Endothelial cell of umbilical vein (primary cell): ENCODE results near the gene MFSD2A. TPM values are rescaled to one million over a fixed set of nuclear protein-coding genes. Genes with fewer than 3 reads are reported as not detected.

ENCODE experiments used
- Bru-seq: library from RNA; stranded (reverse); fragments of 400-500 nt; gene quantifications from one replicate; lab custom pipeline; 2021; lab: Mats Ljungman, UMichigan
- BruChase-seq, 2 experiments: library from RNA; stranded (reverse); fragments of 400-500 nt; gene quantifications; one replicate each; lab custom pipeline; 2021; lab: Mats Ljungman, UMichigan
- BruUV-seq: library from RNA; stranded (reverse); fragments of 400-500 nt; replicated peaks from 2 replicates; lab custom pipeline; 2021; lab: Mats Ljungman, UMichigan
- CTCF ChIA-PET: fragments of 300-600, 350-600 bp; sonication (Branson Sonifier 250); formaldehyde crosslinking; loops from one replicate; lab custom pipeline; 2021; ENCODE audit warnings: antibody characterized with exemption, inconsistent platforms; lab: Charles Lee
- POLR2A ChIA-PET: fragments of 300-600, 350-600 bp; sonication (Branson Sonifier 250); formaldehyde crosslinking; loops from one replicate; lab custom pipeline; 2021; ENCODE audit warnings: antibody characterized with exemption, inconsistent platforms; lab: Charles Lee
- DNase-seq: peaks from one replicate; pipeline ENCODE4 v3.0.0-alpha.2; 2011; ENCODE audit warnings: low read depth, low spot score
- FAIRE-seq: peaks from 2 replicates; lab custom pipeline; 2011; peaks lifted over from hg19 to GRCh38; lab: Jason Lieb, UNC
- H2AFZ ChIP-seq: 2 replicates; pipeline ENCODE4 v1.6.0; 2012; ENCODE audit warnings: low read depth, low read length, control low read depth, inconsistent platforms
- H3K27ac ChIP-seq: 2 replicates; pipeline ENCODE4 v1.5.1; 2011; ENCODE audit warnings: low read depth, mild to moderate bottlenecking, control low read depth, low read length, moderate library complexity; ENCODE audit not compliant: insufficient read depth
- H3K27me3 ChIP-seq, 2 experiments: 2 replicates each; pipeline versions ENCODE4 v1.6.0 to v1.6.1; 2011; ENCODE audit warnings: low read length in 2 of 2, mixed read lengths in 1 of 2; ENCODE audit not compliant: control insufficient read depth in 2 of 2, insufficient read depth in 2 of 2
- H3K36me3 ChIP-seq, 2 experiments: 2 replicates in 1 of 2; 3 replicates in 1 of 2; pipeline ENCODE4 v1.5.1; 2011; ENCODE audit warnings: low read length in 2 of 2, mild to moderate bottlenecking in 1 of 2, moderate library complexity in 1 of 2; ENCODE audit not compliant: control insufficient read depth in 2 of 2, insufficient read depth in 2 of 2; ENCODE audit errors: extremely low read depth in 1 of 2
- H3K4me1 ChIP-seq: 3 replicates; pipeline ENCODE4 v1.5.1; 2011; ENCODE audit warnings: mild to moderate bottlenecking, low read length; ENCODE audit not compliant: control insufficient read depth, insufficient read depth; ENCODE audit errors: extremely low read depth
- H3K4me2 ChIP-seq: 2 replicates; pipeline ENCODE4 v1.6.1; 2011; ENCODE audit warnings: low read length, control low read depth, mixed read lengths; ENCODE audit not compliant: insufficient read depth
- H3K4me3 ChIP-seq, 3 experiments: fragments of 200-600 bp in 1 of 3; sonication (generic), shearing (Covaris generic) in 1 of 3; replicated peaks in 1 of 3; 2 replicates each; pipeline ENCODE4 v1.5.1; 2011 to 2016; ENCODE audit warnings: control low read depth in 3 of 3, low read length in 3 of 3, mild to moderate bottlenecking in 2 of 3, inconsistent platforms in 1 of 3, low read depth in 1 of 3, moderate library complexity in 1 of 3; ENCODE audit not compliant: insufficient read depth in 1 of 3
- H3K79me2 ChIP-seq: 2 replicates; pipeline ENCODE4 v1.6.0; 2012; ENCODE audit warnings: low read length, inconsistent platforms; ENCODE audit not compliant: control insufficient read depth, insufficient read depth
- H3K9ac ChIP-seq: replicated peaks from 2 replicates; pipeline ENCODE3; 2011; ENCODE audit warnings: low read length, control low read depth; ENCODE audit not compliant: insufficient read depth; ENCODE audit errors: extremely low read depth
- H3K9me1 ChIP-seq: replicated peaks from 3 replicates; pipeline ENCODE4 v1.6.0; 2011; ENCODE audit warnings: mild to moderate bottlenecking, low read length; ENCODE audit not compliant: control insufficient read depth, insufficient read depth; ENCODE audit errors: extremely low read depth
- H3K9me3 ChIP-seq: replicated peaks from 2 replicates; pipeline ENCODE4 v1.5.1; 2012; ENCODE audit warnings: low read length, inconsistent platforms; ENCODE audit not compliant: control insufficient read depth, insufficient read depth
- H4K20me1 ChIP-seq: replicated peaks from 2 replicates; pipeline ENCODE3; 2011; ENCODE audit warnings: mild to moderate bottlenecking, low read length; ENCODE audit not compliant: control insufficient read depth, insufficient read depth; ENCODE audit errors: extremely low read depth
- EZH2 ChIP-seq: IDR thresholded peaks from 2 replicates; pipeline ENCODE4 v1.6.1; 2012; ENCODE audit warnings: borderline replicate concordance, low read depth, mild to moderate bottlenecking, moderate library complexity, low read length, inconsistent platforms; ENCODE audit not compliant: severe bottlenecking
- FOS ChIP-seq: IDR thresholded peaks from 2 replicates; pipeline ENCODE4 v1.6.1; 2011; ENCODE audit warnings: mild to moderate bottlenecking, low read length, moderate library complexity, borderline replicate concordance; ENCODE audit not compliant: insufficient read depth
- GATA2 ChIP-seq: IDR thresholded peaks from 2 replicates; pipeline ENCODE4 v1.7.0; 2011; ENCODE audit warnings: low read depth, mild to moderate bottlenecking, moderate library complexity, mixed read lengths, low read length; ENCODE audit not compliant: insufficient read length, insufficient read depth
- JUN ChIP-seq: IDR thresholded peaks from 2 replicates; pipeline ENCODE4 v1.6.1; 2011; ENCODE audit warnings: borderline replicate concordance, low read depth; ENCODE audit not compliant: insufficient read length, insufficient read depth
- MYC ChIP-seq: IDR thresholded peaks from one replicate; pipeline ENCODE4 v1.6.1; 2011; ENCODE audit warnings: mild to moderate bottlenecking, low read depth, low read length
- POLR2A ChIP-seq: IDR thresholded peaks from 2 replicates; pipeline ENCODE4 v1.6.1; 2012; ENCODE audit warnings: low read depth, mild to moderate bottlenecking, control low read depth, low read length
- POLR2AphosphoS5 ChIP-seq: IDR thresholded peaks from 2 replicates; pipeline ENCODE4 v1.6.1; 2012; ENCODE audit warnings: low read depth, mild to moderate bottlenecking, control low read depth, low read length, moderate library complexity; ENCODE audit not compliant: insufficient read depth
- dilution Hi-C: fragments of 300-500 bp; cut with MboI; formaldehyde crosslinking; loops from one replicate; pipeline ENCODE4 v1.15.0; 2019; ENCODE audit warnings: low sequenced_read_pairs; ENCODE audit not compliant: extremely low pct_ligation_motif_present
- intact Hi-C: fragments of 100-400 bp; cut with micrococcal nuclease; formaldehyde crosslinking; loops from one replicate; pipeline ENCODE4 v1.10.0; 2022
- long read RNA-seq: library from polyadenylated mRNA; stranded (forward); transcript quantifications from one replicate; pipeline ENCODE4 v2.0.0, GENCODE V29; 2021
- polyA minus RNA-seq, 3 experiments: library from RNA; depleted of rRNA, polyadenylated mRNA; stranded (reverse); fragments of >200 nt; gene quantifications; 1 replicate in 1 of 3; 2 replicates in 2 of 3; pipeline ENCODE4 v1.2.3, GENCODE V29; 2011
- polyA plus RNA-seq, 4 experiments: library from polyadenylated mRNA; depleted of rRNA in 3 of 4; stranded (reverse) in 3 of 4; unstranded in 1 of 4; fragments of >200 nt; gene quantifications; 2 replicates each; pipeline versions ENCODE4 v1.2.1 to v1.2.3, GENCODE V29; 2011 to 2012; ENCODE audit warnings: missing spikeins in 1 of 4
- total RNA-seq: library from RNA; stranded (reverse); gene quantifications from 2 replicates; pipeline ENCODE4 v1.2.3, GENCODE V29; 2021
- TF ChIP-seq, protein P1 (sequence below), 2 donors: IDR thresholded peaks; 1 replicate in 1 of 2; 2 replicates in 1 of 2; pipeline ENCODE4 v1.5.1; 2011; ENCODE audit warnings: low read length in 2 of 2, mild to moderate bottlenecking in 2 of 2, moderate library complexity in 2 of 2, control low read depth in 1 of 2, inconsistent platforms in 1 of 2, low read depth in 1 of 2; ENCODE audit not compliant: insufficient read depth in 1 of 2; ENCODE audit errors: extremely low read depth in 1 of 2
- TF ChIP-seq, protein P2 (sequence below): IDR thresholded peaks from 2 replicates; pipeline ENCODE4 v1.6.1; 2011; ENCODE audit not compliant: insufficient read depth, insufficient read length

Gene MFSD2A
- total RNA-seq (4.3 and 5.5 TPM in 2 replicates), polyA plus RNA-seq (2.7 and 2.8 TPM in 2 replicates), polyA minus RNA-seq (2.2 and 3.6 TPM in 2 replicates), Bru-seq, nascent RNA (percentile 46 among the genes with signal in this experiment), BruChase-seq, experiment 1, labeled RNA remaining after a 6-hour chase (percentile 41 among the genes with signal in this experiment), BruChase-seq, experiment 2, labeled RNA remaining after a 2-hour chase (percentile 44 among the genes with signal in this experiment)
- polyA plus RNA-seq (2011; cell fraction: cytosol; rRNA removed), result 1.9 and 2.8 TPM in 2 replicates
- polyA plus RNA-seq (2011; cell fraction: nucleus; rRNA removed), result 4.5 and 6.0 TPM in 2 replicates
- polyA plus RNA-seq (2012), result 4.1 and 6.3 TPM in 2 replicates
- not detected for polyA minus RNA-seq (2011; cell fraction: cytosol; rRNA and poly(A)+ RNA removed)
- polyA minus RNA-seq (2011; cell fraction: nucleus; rRNA and poly(A)+ RNA removed), result 2.2 and 3.1 TPM in 2 replicates
- long read RNA-seq, transcript MFSD2A-202 (14 exons, 2,154 nt), result major isoform, 8 of 11 reads
- long read RNA-seq, partial matches to known transcripts, result 0 of 11 reads
- long read RNA-seq, other reads (novel, unspliced or antisense), result 3 of 11 reads

DNA sequence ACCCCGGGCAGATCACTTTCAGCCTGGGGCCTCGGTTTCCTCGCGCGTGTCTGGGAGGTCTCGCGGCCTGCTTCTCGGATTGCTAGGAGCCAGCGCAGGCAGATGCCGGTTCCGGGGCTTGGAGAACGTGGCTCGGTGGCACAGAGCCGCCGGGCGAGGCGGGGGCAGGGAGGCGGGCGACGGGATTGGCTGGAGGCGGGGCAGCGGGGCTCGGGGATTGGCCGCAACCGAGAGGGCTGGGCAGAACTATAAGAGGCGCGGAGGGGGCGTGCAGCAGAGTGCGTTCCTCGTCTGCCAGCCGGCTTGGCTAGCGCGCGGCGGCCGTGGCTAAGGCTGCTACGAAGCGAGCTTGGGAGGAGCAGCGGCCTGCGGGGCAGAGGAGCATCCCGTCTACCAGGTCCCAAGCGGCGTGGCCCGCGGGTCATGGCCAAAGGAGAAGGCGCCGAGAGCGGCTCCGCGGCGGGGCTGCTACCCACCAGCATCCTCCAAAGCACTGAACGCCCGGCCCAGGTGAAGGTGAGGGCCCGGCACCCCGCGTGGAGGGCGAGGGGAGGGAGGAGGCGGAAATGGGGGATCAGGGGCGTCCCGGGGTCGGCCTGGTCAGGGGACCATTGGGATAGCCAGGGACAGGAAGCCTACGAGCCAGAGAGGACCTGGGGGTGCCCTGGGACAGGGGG, at the start of gene MFSD2A:
MFSD2A (plus strand) TSS at position 276 of the 677 bp plus-strand sequence; CDS start at position 424, 148 bp downstream.
- H3K36me3 ChIP-seq, result no peaks in the 10 kb centered on the region
- FAIRE-seq (peak; percentile 94), DNase-seq (peak; percentile 91)
- BruUV-seq, result no TSS peak
- no peaks in the 10 kb centered on the region for H3K27me3 ChIP-seq
- H3K9ac ChIP-seq, result peak within 1 kb of the TSS; percentile 56
- no peaks in the 10 kb centered on the region for H4K20me1 ChIP-seq
- peaks cover 2% of the 10 kb centered on the region for H3K79me2 ChIP-seq
- H2AFZ ChIP-seq, result peak within 1 kb of the TSS; percentile 88
- ChIA-PET CTCF (interaction anchor here (1.2 to 2.6 kb wide), 7 partner anchors 10 to 351 kb away, joined by 3 to 21 read pairs (median 12); partner anchors contain the start of genes CAP1 and MYCL), POLR2A (interaction anchor here (0.5 to 0.6 kb wide), 2 partner anchors 24 to 76 kb away, joined by 3 read pairs; no protein-coding TSS in a partner anchor)
- H3K9me1 ChIP-seq, result no peaks in the 10 kb centered on the region
- dilution Hi-C loops (no loop called here), intact Hi-C loops (loop anchor here (5.0 kb wide), 2 partner anchors 38 to 53 kb away; partner anchors contain the start of gene MYCL)
- peak within 1 kb of the TSS; percentile 10 for H3K27ac ChIP-seq
- H3K4me3 ChIP-seq, result peak within 1 kb of the TSS; percentile 47 to 87 (median 75)
- peaks cover 12% of the 10 kb centered on the region for H3K4me1 ChIP-seq
- H3K9me3 ChIP-seq, result no peaks in the 10 kb centered on the region
- TF ChIP-seq, protein P1, sequence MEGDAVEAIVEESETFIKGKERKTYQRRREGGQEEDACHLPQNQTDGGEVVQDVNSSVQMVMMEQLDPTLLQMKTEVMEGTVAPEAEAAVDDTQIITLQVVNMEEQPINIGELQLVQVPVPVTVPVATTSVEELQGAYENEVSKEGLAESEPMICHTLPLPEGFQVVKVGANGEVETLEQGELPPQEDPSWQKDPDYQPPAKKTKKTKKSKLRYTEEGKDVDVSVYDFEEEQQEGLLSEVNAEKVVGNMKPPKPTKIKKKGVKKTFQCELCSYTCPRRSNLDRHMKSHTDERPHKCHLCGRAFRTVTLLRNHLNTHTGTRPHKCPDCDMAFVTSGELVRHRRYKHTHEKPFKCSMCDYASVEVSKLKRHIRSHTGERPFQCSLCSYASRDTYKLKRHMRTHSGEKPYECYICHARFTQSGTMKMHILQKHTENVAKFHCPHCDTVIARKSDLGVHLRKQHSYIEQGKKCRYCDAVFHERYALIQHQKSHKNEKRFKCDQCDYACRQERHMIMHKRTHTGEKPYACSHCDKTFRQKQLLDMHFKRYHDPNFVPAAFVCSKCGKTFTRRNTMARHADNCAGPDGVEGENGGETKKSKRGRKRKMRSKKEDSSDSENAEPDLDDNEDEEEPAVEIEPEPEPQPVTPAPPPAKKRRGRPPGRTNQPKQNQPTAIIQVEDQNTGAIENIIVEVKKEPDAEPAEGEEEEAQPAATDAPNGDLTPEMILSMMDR (IDR thresholded peaks at IDR 0.05; ENCODE audit: extremely low read depth in 1 of 2, insufficient read depth in 1 of 2, low read depth in 1 of 2, low read length in 2 of 2), result no peak
- TF ChIP-seq POLR2A, result no peak
- TF ChIP-seq, protein P2, sequence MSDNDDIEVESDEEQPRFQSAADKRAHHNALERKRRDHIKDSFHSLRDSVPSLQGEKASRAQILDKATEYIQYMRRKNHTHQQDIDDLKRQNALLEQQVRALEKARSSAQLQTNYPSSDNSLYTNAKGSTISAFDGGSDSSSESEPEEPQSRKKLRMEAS, result peak; percentile 54
- TF ChIP-seq FOS, result no peak
- no peak for TF ChIP-seq EZH2
- no peak for TF ChIP-seq JUN
- TF ChIP-seq GATA2, result no peak
- no peak for TF ChIP-seq MYC
- peak; percentile 59 for TF ChIP-seq POLR2AphosphoS5
- H3K4me2 ChIP-seq, result peak within 1 kb of the TSS; percentile 84
